ENCODE data around the gene ZC3H10. TPM values are rescaled to one million over a fixed set of nuclear protein-coding genes. Genes with fewer than 3 reads are reported as not detected.

The ZC3H10 gene
- polyA plus RNA-seq, 3 donors: 1.6 to 2.4 (median 1.9) TPM

- WGBS, 3 donors: 84 to 91% (median 89%) methylated on average over 17 of the region's 17 CpGs
Observed at GRCh38 chr12:56120158-56120846, 2.2 kb downstream of the ZC3H10 start.

GRCh38 chr12:56121204-56121870 lies 3.3 kb downstream of the ZC3H10 start:
- no peak overlapping the region for H3K27ac ChIP-seq (ENCODE audit: low read depth, low read length)
- WGBS, 3 donors: 77 to 92% (median 84%) methylated on average over 11 of the region's 11 CpGs

More at GRCh38 chr12:56120158-56120846, 2.2 kb downstream of the ZC3H10 start:
- no peak overlapping the region for H3K27ac ChIP-seq (ENCODE audit: low read depth, low read length)

GRCh38 chr12:56122637-56123036 lies 4.6 kb downstream of the ZC3H10 start:
- H3K27ac ChIP-seq (ENCODE audit: low read depth, low read length): no peak overlapping the region
- 91 to 95% (median 93%) methylated on average over 2 of the region's 2 CpGs for WGBS, 3 donors

- WGBS, 3 donors: 39 to 88% (median 83%) methylated on average over 4 of the region's 4 CpGs
- H3K27ac ChIP-seq (ENCODE audit: low read depth, low read length): no peak overlapping the region
Observed at GRCh38 chr12:56124133-56124532, 6.1 kb downstream of the ZC3H10 start.

- WGBS, 3 donors: 25 to 39% (median 33%) methylated on average over 3 of the region's 3 CpGs
- H3K27ac ChIP-seq (ENCODE audit: low read depth, low read length): no peak overlapping the region
Observed at GRCh38 chr12:56126732-56127239, 8.7 kb downstream of the ZC3H10 start.

- WGBS, 3 donors: 0 to 1% (median 1%) methylated on average over 8 of the region's 8 CpGs
- no peak overlapping the region for H3K27ac ChIP-seq (ENCODE audit: low read depth, low read length)
Observed at GRCh38 chr12:56127485-56127887, 9.4 kb downstream of the ZC3H10 start.

GRCh38 chr12:56127888-56128669 lies 10.0 kb downstream of the ZC3H10 start, which contains the start of gene ESYT1:
ESYT1 (plus strand) TSS chr12:56128267; CDS start chr12:56128320, 53 bp downstream.
- H3K27ac ChIP-seq (ENCODE audit: low read depth, low read length): no peak within 1 kb of the TSS
- WGBS, 3 donors: 0 to 1% (median 0%) methylated on average over 48 to 49 of the region's 49 CpGs

- no peak overlapping the region for H3K27ac ChIP-seq (ENCODE audit: low read depth, low read length)
- WGBS, 3 donors: 0 to 1% (median 1%) methylated on average over 20 of the region's 20 CpGs
Observed at GRCh38 chr12:56128670-56129205, 10.7 kb downstream of the ZC3H10 start.

GRCh38 chr12:56129206-56129941 lies 11.3 kb downstream of the ZC3H10 start:
- 2 to 5% (median 2%) methylated on average over 28 to 29 of the region's 29 CpGs for WGBS, 3 donors

GRCh38 chr12:56129942-56130495 lies 12.0 kb downstream of the ZC3H10 start:
- H3K27ac ChIP-seq (ENCODE audit: low read depth, low read length): no peak overlapping the region
- 55 to 81% (median 55%) methylated on average over 22 of the region's 22 CpGs for WGBS, 3 donors

More at GRCh38 chr12:56129206-56129941, 11.3 kb downstream of the ZC3H10 start:
- no peak overlapping the region for H3K27ac ChIP-seq (ENCODE audit: low read depth, low read length)

GRCh38 chr12:56130876-56131275 lies 12.8 kb downstream of the ZC3H10 start:
- no peak overlapping the region for H3K27ac ChIP-seq (ENCODE audit: low read depth, low read length)
- WGBS, 3 donors: 83 to 90% (median 84%) methylated on average over 4 of the region's 4 CpGs

- no peak overlapping the region for H3K27ac ChIP-seq (ENCODE audit: low read depth, low read length)
- 97 to 99% (median 97%) methylated on average over 6 of the region's 6 CpGs for WGBS, 3 donors
Observed at GRCh38 chr12:56134897-56135296, 16.8 kb downstream of the ZC3H10 start.

- no peak overlapping the region for H3K27ac ChIP-seq (ENCODE audit: low read depth, low read length)
- WGBS, 3 donors: 89 to 94% (median 91%) methylated on average over 14 of the region's 14 CpGs
Observed at GRCh38 chr12:56137853-56138571, 19.9 kb downstream of the ZC3H10 start.

GRCh38 chr12:56141946-56142784 lies 24.1 kb downstream of the ZC3H10 start:
- 78 to 92% (median 81%) methylated on average over 19 of the region's 19 CpGs for WGBS, 3 donors
- no peak overlapping the region for H3K27ac ChIP-seq (ENCODE audit: low read depth, low read length)

GRCh38 chr12:56143217-56143616 lies 25.2 kb downstream of the ZC3H10 start:
- WGBS, 3 donors: 56 to 75% (median 64%) methylated on average over 4 of the region's 4 CpGs
- H3K27ac ChIP-seq (ENCODE audit: low read depth, low read length): no peak overlapping the region

- no peak overlapping the region for H3K27ac ChIP-seq (ENCODE audit: low read depth, low read length)
- 61 to 87% (median 65%) methylated on average over 8 of the region's 8 CpGs for WGBS, 3 donors
Observed at GRCh38 chr12:56143870-56144269, 25.8 kb downstream of the ZC3H10 start.

Measured in adipose tissue (tissue), 3 donors.